ENCODE data around the gene TNFRSF8. TPM values are rescaled to one million over a fixed set of nuclear protein-coding genes. Genes with fewer than 3 reads are reported as not detected.

The TNFRSF8 gene
- total RNA-seq, 1 donor from 2014 or later, result not detected

- Mint-ChIP-seq H3K4me1 (peaks cover 8% of the 10 kb centered on the region), H3K4me3 (no peak overlapping the region), H3K9me3 (no peaks in the 10 kb centered on the region), H3K27me3 (ENCODE audit: low read depth) (no peaks in the 10 kb centered on the region), H3K36me3 (ENCODE audit: low read depth) (no peaks in the 10 kb centered on the region), H3K27ac (ENCODE audit: unreplicated experiment) (no peak overlapping the region)
- TF ChIP-seq CTCF (conservative IDR thresholded peaks at IDR 0.05), result no peak
- DNase-seq (ENCODE audit: low read depth, low spot score), result no peak
Observed at GRCh38 chr1:12128120-12128519, 65.0 kb downstream of the TNFRSF8 start.

- H3K27ac Mint-ChIP-seq (ENCODE audit: unreplicated experiment), result no peak overlapping the region
- H3K36me3 Mint-ChIP-seq (ENCODE audit: low read depth), result no peaks in the 10 kb centered on the region
- no peaks in the 10 kb centered on the region for H3K9me3 Mint-ChIP-seq
- peaks cover 9% of the 10 kb centered on the region for H3K4me1 Mint-ChIP-seq
- no peak for DNase-seq (ENCODE audit: low read depth, low spot score)
- no peaks in the 10 kb centered on the region for H3K27me3 Mint-ChIP-seq (ENCODE audit: low read depth)
- H3K4me3 Mint-ChIP-seq, result no peak overlapping the region
- TF ChIP-seq CTCF (conservative IDR thresholded peaks at IDR 0.05), result no peak
Observed at GRCh38 chr1:12129624-12130023, 66.5 kb downstream of the TNFRSF8 start.

GRCh38 chr1:12130466-12131130 lies 67.5 kb downstream of the TNFRSF8 start:
- Mint-ChIP-seq H3K4me3 (no peak overlapping the region), H3K4me1 (peaks cover 5% of the 10 kb centered on the region), H3K27me3 (ENCODE audit: low read depth) (no peaks in the 10 kb centered on the region), H3K9me3 (no peaks in the 10 kb centered on the region), H3K36me3 (ENCODE audit: low read depth) (no peaks in the 10 kb centered on the region), H3K27ac (ENCODE audit: unreplicated experiment) (no peak overlapping the region)
- no peak for TF ChIP-seq CTCF (conservative IDR thresholded peaks at IDR 0.05)
- no peak for DNase-seq (ENCODE audit: low read depth, low spot score)

- no peaks in the 10 kb centered on the region for H3K27me3 Mint-ChIP-seq (ENCODE audit: low read depth)
- TF ChIP-seq CTCF (conservative IDR thresholded peaks at IDR 0.05), result no peak
- H3K4me1 Mint-ChIP-seq, result peaks cover 9% of the 10 kb centered on the region
- no peak for DNase-seq (ENCODE audit: low read depth, low spot score)
- no peaks in the 10 kb centered on the region for H3K36me3 Mint-ChIP-seq (ENCODE audit: low read depth)
- H3K9me3 Mint-ChIP-seq, result no peaks in the 10 kb centered on the region
- no peak overlapping the region for H3K4me3 Mint-ChIP-seq
- no peak overlapping the region for H3K27ac Mint-ChIP-seq (ENCODE audit: unreplicated experiment)
Observed at GRCh38 chr1:12132078-12132477, 69.0 kb downstream of the TNFRSF8 start.

GRCh38 chr1:12134716-12135115 lies 71.6 kb downstream of the TNFRSF8 start:
- no peak overlapping the region for H3K27ac Mint-ChIP-seq (ENCODE audit: unreplicated experiment)
- no peak for TF ChIP-seq CTCF (conservative IDR thresholded peaks at IDR 0.05)
- DNase-seq (ENCODE audit: low read depth, low spot score), result no peak
- no peak overlapping the region for H3K4me3 Mint-ChIP-seq
- H3K36me3 Mint-ChIP-seq (ENCODE audit: low read depth), result no peaks in the 10 kb centered on the region
- H3K9me3 Mint-ChIP-seq, result no peaks in the 10 kb centered on the region
- H3K4me1 Mint-ChIP-seq, result peaks cover 9% of the 10 kb centered on the region
- no peaks in the 10 kb centered on the region for H3K27me3 Mint-ChIP-seq (ENCODE audit: low read depth)
